Measurements from ENCODE around the gene NKIRAS2.

Gene NKIRAS2

DNA sequence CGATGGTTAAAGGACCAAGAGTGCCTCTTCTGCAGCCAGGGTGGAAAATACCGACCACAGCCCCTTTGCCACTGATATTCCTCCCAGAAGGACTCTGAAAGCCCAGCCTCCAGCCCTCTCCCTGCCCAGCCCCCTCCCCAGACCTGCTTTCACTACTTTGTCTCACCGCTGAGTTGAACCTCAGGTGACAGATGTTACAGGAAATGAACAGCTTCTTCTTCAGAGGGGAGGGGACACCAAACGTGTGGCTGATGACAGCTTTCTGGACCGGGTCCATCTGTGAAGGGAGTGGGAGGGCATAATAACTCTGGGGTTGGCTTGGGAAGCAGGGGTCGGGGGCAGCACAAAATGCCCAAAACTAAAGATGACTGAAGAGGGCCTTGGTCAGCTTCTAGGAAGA lies 14.2 kb downstream of the NKIRAS2 start (continued):
- TF ChIP-seq AEBP2 (tag by site-specific recombination; IDR thresholded peaks at IDR 0.05; ENCODE audit: borderline replicate concordance) = no peak
- TF ChIP-seq ZNF664 (tag by site-specific recombination; IDR thresholded peaks at IDR 0.05) = no peak
- TF ChIP-seq ZNF416 (tag by site-specific recombination; IDR thresholded peaks at IDR 0.05) = no peak
- TF ChIP-seq KLF16 (tag by site-specific recombination; IDR thresholded peaks at IDR 0.05) = no peak
- TF ChIP-seq ZNF473 (tag by site-specific recombination; IDR thresholded peaks at IDR 0.05) = no peak
- TF ChIP-seq, protein P1, sequence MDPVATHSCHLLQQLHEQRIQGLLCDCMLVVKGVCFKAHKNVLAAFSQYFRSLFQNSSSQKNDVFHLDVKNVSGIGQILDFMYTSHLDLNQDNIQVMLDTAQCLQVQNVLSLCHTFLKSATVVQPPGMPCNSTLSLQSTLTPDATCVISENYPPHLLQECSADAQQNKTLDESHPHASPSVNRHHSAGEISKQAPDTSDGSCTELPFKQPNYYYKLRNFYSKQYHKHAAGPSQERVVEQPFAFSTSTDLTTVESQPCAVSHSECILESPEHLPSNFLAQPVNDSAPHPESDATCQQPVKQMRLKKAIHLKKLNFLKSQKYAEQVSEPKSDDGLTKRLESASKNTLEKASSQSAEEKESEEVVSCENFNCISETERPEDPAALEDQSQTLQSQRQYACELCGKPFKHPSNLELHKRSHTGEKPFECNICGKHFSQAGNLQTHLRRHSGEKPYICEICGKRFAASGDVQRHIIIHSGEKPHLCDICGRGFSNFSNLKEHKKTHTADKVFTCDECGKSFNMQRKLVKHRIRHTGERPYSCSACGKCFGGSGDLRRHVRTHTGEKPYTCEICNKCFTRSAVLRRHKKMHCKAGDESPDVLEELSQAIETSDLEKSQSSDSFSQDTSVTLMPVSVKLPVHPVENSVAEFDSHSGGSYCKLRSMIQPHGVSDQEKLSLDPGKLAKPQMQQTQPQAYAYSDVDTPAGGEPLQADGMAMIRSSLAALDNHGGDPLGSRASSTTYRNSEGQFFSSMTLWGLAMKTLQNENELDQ (tag by site-specific recombination; IDR thresholded peaks at IDR 0.05; ENCODE audit: low read depth) = no peak
- TF ChIP-seq ZNF626 (tag by site-specific recombination; IDR thresholded peaks at IDR 0.05) = no peak
- TF ChIP-seq PRDM2 (tag by site-specific recombination; IDR thresholded peaks at IDR 0.05; ENCODE audit: borderline replicate concordance) = no peak
- TF ChIP-seq, protein P2, sequence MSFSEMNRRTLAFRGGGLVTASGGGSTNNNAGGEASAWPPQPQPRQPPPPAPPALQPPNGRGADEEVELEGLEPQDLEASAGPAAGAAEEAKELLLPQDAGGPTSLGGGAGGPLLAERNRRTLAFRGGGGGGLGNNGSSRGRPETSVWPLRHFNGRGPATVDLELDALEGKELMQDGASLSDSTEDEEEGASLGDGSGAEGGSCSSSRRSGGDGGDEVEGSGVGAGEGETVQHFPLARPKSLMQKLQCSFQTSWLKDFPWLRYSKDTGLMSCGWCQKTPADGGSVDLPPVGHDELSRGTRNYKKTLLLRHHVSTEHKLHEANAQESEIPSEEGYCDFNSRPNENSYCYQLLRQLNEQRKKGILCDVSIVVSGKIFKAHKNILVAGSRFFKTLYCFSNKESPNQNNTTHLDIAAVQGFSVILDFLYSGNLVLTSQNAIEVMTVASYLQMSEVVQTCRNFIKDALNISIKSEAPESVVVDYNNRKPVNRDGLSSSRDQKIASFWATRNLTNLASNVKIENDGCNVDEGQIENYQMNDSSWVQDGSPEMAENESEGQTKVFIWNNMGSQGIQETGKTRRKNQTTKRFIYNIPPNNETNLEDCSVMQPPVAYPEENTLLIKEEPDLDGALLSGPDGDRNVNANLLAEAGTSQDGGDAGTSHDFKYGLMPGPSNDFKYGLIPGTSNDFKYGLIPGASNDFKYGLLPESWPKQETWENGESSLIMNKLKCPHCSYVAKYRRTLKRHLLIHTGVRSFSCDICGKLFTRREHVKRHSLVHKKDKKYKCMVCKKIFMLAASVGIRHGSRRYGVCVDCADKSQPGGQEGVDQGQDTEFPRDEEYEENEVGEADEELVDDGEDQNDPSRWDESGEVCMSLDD (tag by site-specific recombination; IDR thresholded peaks at IDR 0.05) = no peak
- TF ChIP-seq MEIS1 (CRISPR knock-in tag; IDR thresholded peaks at IDR 0.05; ENCODE audit: borderline replicate concordance) = no peak
- no peak for TF ChIP-seq GLIS2 (tag by site-specific recombination; IDR thresholded peaks at IDR 0.05)
- no peak for TF ChIP-seq ZNF341 (tag by site-specific recombination; IDR thresholded peaks at IDR 0.05; ENCODE audit: low read depth)
- TF ChIP-seq MZF1 (tag by site-specific recombination; IDR thresholded peaks at IDR 0.05; ENCODE audit: borderline replicate concordance) = no peak
- no peak for TF ChIP-seq ZNF26 (tag by site-specific recombination; IDR thresholded peaks at IDR 0.05)
- TF ChIP-seq ZNF621 (tag by site-specific recombination; IDR thresholded peaks at IDR 0.05) = no peak

Measured in HEK293 (cell line).